OCI-LY7 (cell line): Measurements from ENCODE around the gene GRK5. TPM values are rescaled to one million over a fixed set of nuclear protein-coding genes. Genes with fewer than 3 reads are reported as not detected.
A peak's percentile ranks its signal among the peaks of the same experiment; 100 is the strongest.

ENCODE experiments used
- BruUV-seq: library from RNA; stranded (reverse); fragments of 400-500 nt; replicated peaks from 2 replicates; lab custom pipeline; 2021; lab: Mats Ljungman, UMichigan
- CTCF ChIA-PET: fragments of 300-600 bp; sonication (Branson Sonifier 250); formaldehyde crosslinking; loops from one replicate; lab custom pipeline; 2022; ENCODE audit warnings: antibody characterized with exemption; ENCODE audit not compliant: unreplicated experiment; lab: Charles Lee
- POLR2A ChIA-PET: fragments of 300-600 bp; sonication (Branson Sonifier 250); formaldehyde crosslinking; loops from one replicate; lab custom pipeline; 2022; ENCODE audit warnings: antibody characterized with exemption; lab: Charles Lee
- DNase-seq: peaks from one replicate; pipeline ENCODE4 v3.0.0-alpha.2; 2015; ENCODE audit warnings: low spot score
- H2AFZ ChIP-seq: fragments of 200-600 bp; sonication (generic), shearing (Covaris generic); 2 replicates; pipeline ENCODE4 v1.6.1; 2014; ENCODE audit warnings: mild to moderate bottlenecking, antibody characterized with exemption, low read length, moderate library complexity
- H3K27ac ChIP-seq: fragments of 200-600 bp; sonication (generic); 2 replicates; pipeline ENCODE4 v1.5.1; 2014; ENCODE audit warnings: mixed run types, low read depth, mild to moderate bottlenecking, moderate library complexity, low read length, inconsistent platforms; ENCODE audit not compliant: poor library complexity, severe bottlenecking
- H3K36me3 ChIP-seq: fragments of 200-600 bp; sonication (generic); 2 replicates; pipeline ENCODE4 v1.6.1; 2014; ENCODE audit warnings: mild to moderate bottlenecking, antibody characterized with exemption, low read length, moderate library complexity, mixed read lengths; ENCODE audit not compliant: insufficient read depth
- H3K4me1 ChIP-seq: fragments of 200-600 bp; sonication (generic); 2 replicates; pipeline ENCODE4 v1.5.1; 2014; ENCODE audit warnings: mild to moderate bottlenecking, low read length; ENCODE audit not compliant: insufficient read depth, poor library complexity, severe bottlenecking
- H3K4me2 ChIP-seq: fragments of 200-600 bp; sonication (generic); 2 replicates; pipeline ENCODE4 v1.6.1; 2014; ENCODE audit warnings: mild to moderate bottlenecking, low read length
- H3K4me3 ChIP-seq: fragments of 200-600 bp; sonication (generic); 2 replicates; pipeline ENCODE4 v1.5.1; 2014; ENCODE audit warnings: mild to moderate bottlenecking, low read depth, low read length; ENCODE audit not compliant: poor library complexity, severe bottlenecking
- H3K79me2 ChIP-seq: fragments of 200-600 bp; sonication (generic); 2 replicates; pipeline ENCODE4 v1.6.1; 2016; ENCODE audit warnings: low read depth, mild to moderate bottlenecking, low read length, moderate library complexity, mixed read lengths; ENCODE audit not compliant: insufficient read depth
- H3K9me2 ChIP-seq: fragments of 200-600 bp; sonication (generic); 2 replicates; pipeline ENCODE4 v1.6.1; 2016; ENCODE audit warnings: mild to moderate bottlenecking, low read length, mixed read lengths; ENCODE audit not compliant: insufficient read depth
- H3K9me3 ChIP-seq: fragments of 200-600 bp; sonication (generic); 2 replicates; pipeline ENCODE4 v1.6.1; 2014; ENCODE audit warnings: mild to moderate bottlenecking, mixed run types, low read length, mixed read lengths
- H4K20me1 ChIP-seq: fragments of 200-600 bp; sonication (generic); 2 replicates; pipeline ENCODE4 v1.6.1; 2014; ENCODE audit warnings: mild to moderate bottlenecking, antibody characterized with exemption, low read length, moderate library complexity, mixed read lengths; ENCODE audit not compliant: insufficient read depth
- EZH2phosphoT487 ChIP-seq: fragments of 200-600 bp; sonication (generic); IDR thresholded peaks from 2 replicates; pipeline ENCODE4 v1.6.1; 2018; ENCODE audit warnings: low read depth, borderline replicate concordance, mild to moderate bottlenecking, mixed run types, antibody characterized with exemption, low read length, moderate library complexity, mixed read lengths
- intact Hi-C: fragments of 100-400 bp; cut with micrococcal nuclease; formaldehyde crosslinking; loops from one replicate; pipeline ENCODE4 v1.10.0; 2022; ENCODE audit not compliant: unreplicated experiment
- total RNA-seq, 2 experiments: library from RNA; depleted of rRNA in 1 of 2; stranded (reverse); fragments of >200 nt in 1 of 2; shearing (Covaris generic) in 1 of 2; gene quantifications; 2 replicates each; pipeline ENCODE4 v1.2.3, GENCODE V29; 2014 to 2022
- TF ChIP-seq, protein P1 (sequence below): fragments of 200-600 bp; sonication (generic); conservative IDR thresholded peaks from 2 replicates; pipeline ENCODE4 v1.5.1; 2014; ENCODE audit warnings: mild to moderate bottlenecking, antibody characterized with exemption, low read length, moderate library complexity, mixed read lengths

The GRK5 gene
- total RNA-seq, 2 experiments from 2014 or later = 4.7 to 10.2 TPM

DNA sequence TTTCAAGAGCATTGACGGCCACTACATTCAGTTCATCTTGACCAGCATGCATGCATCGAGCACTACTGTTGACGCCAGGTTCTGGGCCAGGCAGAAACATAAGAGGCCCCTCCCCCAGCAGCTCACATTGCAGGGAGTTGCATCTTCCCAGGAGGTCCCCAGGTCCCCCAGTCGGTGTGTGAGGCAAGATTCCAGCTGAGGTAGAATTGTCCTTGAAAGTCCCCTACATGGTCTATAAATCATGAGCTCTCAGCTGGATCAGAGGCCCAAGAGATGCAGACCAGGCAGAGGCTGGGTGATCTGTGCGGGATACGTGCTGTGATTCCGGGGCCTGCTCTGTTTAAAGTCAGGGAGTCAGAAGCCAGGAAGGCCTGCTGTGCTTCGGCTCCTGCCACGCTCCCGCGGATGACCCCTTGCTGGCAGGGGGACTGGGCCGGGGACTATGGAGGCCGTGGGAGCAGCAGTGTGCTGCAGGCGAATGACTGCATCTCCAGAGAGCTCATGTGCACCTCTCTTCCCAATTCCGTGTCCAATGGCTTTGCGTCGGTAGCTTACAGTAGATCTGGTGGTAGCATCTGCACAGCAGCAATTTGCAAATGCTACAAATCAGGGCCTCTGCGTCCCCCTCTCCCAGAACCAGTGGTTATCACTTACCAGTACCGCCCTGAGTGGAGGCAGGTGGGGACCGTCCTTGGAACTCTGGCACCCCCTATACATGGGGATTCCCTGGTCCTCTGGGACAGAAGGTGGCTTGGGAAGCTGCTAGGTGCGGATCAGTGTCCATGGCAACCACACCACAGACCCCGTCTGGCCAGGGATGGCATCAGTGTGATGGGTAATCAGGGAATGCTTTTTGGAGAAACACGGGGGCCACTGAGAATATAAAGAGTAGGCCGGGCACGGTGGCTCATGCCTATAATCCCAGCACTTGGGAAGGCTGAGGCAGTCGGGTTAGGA lies 241.5 kb downstream of the GRK5 start:
- Histone ChIP-seq H4K20me1 (no peaks in the 10 kb centered on the region), H3K4me3 (no peak overlapping the region), H3K4me1 (peaks cover 4% of the 10 kb centered on the region), H3K36me3 (no peaks in the 10 kb centered on the region), H3K79me2 (no peaks in the 10 kb centered on the region), H3K27ac (no peak overlapping the region), H3K4me2 (no peak overlapping the region), H3K9me2 (no peaks in the 10 kb centered on the region), H3K9me3 (no peaks in the 10 kb centered on the region), H2AFZ (no peak overlapping the region)
- TF ChIP-seq, protein P1, sequence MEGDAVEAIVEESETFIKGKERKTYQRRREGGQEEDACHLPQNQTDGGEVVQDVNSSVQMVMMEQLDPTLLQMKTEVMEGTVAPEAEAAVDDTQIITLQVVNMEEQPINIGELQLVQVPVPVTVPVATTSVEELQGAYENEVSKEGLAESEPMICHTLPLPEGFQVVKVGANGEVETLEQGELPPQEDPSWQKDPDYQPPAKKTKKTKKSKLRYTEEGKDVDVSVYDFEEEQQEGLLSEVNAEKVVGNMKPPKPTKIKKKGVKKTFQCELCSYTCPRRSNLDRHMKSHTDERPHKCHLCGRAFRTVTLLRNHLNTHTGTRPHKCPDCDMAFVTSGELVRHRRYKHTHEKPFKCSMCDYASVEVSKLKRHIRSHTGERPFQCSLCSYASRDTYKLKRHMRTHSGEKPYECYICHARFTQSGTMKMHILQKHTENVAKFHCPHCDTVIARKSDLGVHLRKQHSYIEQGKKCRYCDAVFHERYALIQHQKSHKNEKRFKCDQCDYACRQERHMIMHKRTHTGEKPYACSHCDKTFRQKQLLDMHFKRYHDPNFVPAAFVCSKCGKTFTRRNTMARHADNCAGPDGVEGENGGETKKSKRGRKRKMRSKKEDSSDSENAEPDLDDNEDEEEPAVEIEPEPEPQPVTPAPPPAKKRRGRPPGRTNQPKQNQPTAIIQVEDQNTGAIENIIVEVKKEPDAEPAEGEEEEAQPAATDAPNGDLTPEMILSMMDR = no peak
- no peak for TF ChIP-seq EZH2phosphoT487
- intact Hi-C loops = no loop called here
- CTCF ChIA-PET = interaction anchor here (1.3 kb wide), 1 partner anchor 29 kb away, joined by 5 read pairs; no protein-coding TSS in a partner anchor
- POLR2A ChIA-PET = interaction anchor here (0.6 kb wide), 1 partner anchor 138 kb away, joined by 3 read pairs; no protein-coding TSS in a partner anchor
- DNase-seq = no peak
- no TSS peak for BruUV-seq

DNA sequence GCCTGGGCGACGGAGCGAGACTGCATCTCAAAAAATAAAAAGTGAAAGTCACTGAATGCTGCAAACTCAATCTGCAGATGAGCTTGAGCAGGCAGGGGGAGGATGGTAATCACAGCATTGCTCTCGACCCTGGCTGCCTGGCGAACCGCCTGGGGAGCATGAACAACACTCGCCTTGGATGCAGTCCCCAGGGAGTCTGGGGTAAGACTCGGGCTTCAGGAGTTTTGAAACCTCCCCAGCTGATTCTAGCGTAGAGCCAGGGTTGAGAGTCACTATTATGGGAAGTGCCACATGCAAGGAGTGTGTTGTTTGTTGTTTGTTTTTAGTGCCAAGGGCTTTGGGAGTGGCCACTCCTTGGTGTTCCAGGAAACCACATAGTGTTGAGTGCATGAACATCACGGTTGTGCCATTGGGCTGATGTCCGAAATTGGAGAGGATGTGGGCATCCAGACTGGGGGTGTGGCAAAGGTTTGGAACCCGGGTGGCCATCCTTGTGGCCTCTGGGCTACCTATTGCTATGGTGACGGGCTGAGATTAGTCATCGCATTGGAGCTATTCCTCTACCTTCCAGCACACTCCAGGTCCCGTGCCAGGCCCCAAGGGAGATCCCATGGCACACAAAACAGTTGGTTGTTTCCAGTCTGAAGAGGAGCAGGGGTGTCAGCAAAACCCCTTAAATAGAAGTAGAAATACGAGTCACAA lies 242.5 kb downstream of the GRK5 start:
- CTCF ChIA-PET = interaction anchor here (1.3 kb wide), 1 partner anchor 28 kb away, joined by 5 read pairs; no protein-coding TSS in a partner anchor
- H3K9me3 ChIP-seq = no peaks in the 10 kb centered on the region

More for the DNA sequence above, 242.5 kb downstream of the GRK5 start:
- 0 out of 2 replicates have a peak overlapping the region, but pooled peaks have one; percentile 29 for H3K4me2 ChIP-seq
- DNase-seq = peak; percentile 45
- H3K4me3 ChIP-seq = no peak overlapping the region
- POLR2A ChIA-PET = interaction anchor here (0.5 kb wide), 1 partner anchor 29 kb away, joined by 3 read pairs; no protein-coding TSS in a partner anchor
- H3K4me1 ChIP-seq = peaks cover 4% of the 10 kb centered on the region
- BruUV-seq = no TSS peak
- H2AFZ ChIP-seq = no peak overlapping the region
- no peaks in the 10 kb centered on the region for H3K9me2 ChIP-seq
- TF ChIP-seq EZH2phosphoT487 = no peak
- TF ChIP-seq, protein P1 = no peak
- no peak overlapping the region for H3K27ac ChIP-seq
- intact Hi-C loops = no loop called here
- no peaks in the 10 kb centered on the region for H3K36me3 ChIP-seq
- no peaks in the 10 kb centered on the region for H4K20me1 ChIP-seq
- no peaks in the 10 kb centered on the region for H3K79me2 ChIP-seq
